ENCODE data around the gene TBX1. TPM values are rescaled to one million over a fixed set of nuclear protein-coding genes. Genes with fewer than 3 reads are reported as not detected.

TBX1 gene
- total RNA-seq, 1 donor: 0.43 TPM

DNA sequence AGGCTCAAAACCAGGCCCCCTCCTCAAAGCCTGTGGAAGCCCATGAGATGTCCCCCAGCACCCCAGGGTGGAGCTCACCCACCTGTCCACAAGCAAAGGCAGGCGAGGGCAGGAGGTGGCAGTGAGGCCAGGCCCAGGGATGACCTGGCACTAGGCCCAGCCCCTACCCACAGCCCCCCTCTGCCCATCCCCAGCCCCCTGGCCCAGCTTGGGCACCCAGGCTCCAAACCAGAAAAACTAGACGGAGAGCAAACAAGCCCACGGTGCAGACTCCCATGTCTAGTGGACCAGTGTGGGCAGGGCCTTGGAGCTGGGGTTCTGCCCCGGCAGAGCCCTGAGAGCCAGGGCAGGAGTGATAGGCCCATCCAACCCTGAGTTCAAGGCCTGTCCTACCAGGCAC is 16.9 kb upstream of the TBX1 start:
- TF ChIP-seq, protein P1, sequence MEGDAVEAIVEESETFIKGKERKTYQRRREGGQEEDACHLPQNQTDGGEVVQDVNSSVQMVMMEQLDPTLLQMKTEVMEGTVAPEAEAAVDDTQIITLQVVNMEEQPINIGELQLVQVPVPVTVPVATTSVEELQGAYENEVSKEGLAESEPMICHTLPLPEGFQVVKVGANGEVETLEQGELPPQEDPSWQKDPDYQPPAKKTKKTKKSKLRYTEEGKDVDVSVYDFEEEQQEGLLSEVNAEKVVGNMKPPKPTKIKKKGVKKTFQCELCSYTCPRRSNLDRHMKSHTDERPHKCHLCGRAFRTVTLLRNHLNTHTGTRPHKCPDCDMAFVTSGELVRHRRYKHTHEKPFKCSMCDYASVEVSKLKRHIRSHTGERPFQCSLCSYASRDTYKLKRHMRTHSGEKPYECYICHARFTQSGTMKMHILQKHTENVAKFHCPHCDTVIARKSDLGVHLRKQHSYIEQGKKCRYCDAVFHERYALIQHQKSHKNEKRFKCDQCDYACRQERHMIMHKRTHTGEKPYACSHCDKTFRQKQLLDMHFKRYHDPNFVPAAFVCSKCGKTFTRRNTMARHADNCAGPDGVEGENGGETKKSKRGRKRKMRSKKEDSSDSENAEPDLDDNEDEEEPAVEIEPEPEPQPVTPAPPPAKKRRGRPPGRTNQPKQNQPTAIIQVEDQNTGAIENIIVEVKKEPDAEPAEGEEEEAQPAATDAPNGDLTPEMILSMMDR (IDR thresholded peaks at IDR 0.05; ENCODE audit: insufficient read depth, low read depth, low read length): no peak
- no peak overlapping the region for H3K4me3 ChIP-seq (ENCODE audit: low read depth, low read length)
- no peak for DNase-seq (ENCODE audit: low read depth)

DNA sequence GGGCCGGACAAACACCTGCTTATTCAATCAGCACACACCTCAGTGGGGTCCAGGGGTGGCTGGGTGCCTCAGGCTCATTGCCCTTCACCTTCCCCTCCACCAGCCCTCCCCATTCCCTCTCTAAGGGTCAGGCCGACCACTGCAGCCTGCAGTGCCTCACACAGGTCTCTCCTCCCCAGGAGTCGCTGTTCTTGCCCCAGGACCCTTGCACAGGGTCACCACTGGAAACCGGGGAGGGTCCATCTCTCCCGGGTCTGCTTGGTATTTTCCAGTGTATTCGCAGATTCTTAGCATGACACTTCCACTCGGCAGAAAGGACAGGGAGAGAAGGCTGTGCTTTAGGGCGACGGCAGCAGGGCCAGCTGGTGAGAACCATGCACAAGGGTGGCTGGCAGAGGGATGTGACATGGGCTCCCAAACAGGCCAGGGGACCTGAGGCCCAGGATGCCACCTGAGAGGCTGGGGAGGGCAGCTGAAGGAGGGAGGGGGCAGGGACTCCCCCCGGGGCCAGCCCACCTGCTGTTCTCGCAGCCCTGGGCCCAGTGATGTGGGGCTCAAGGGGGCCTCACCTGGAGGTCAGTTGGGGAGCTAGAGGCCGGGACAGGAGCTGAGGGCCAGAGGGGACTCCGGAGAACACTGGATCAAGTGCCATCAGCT is 16.1 kb upstream of the TBX1 start:
- TF ChIP-seq, protein P1 (IDR thresholded peaks at IDR 0.05; ENCODE audit: insufficient read depth, low read depth, low read length): no peak
- no peak overlapping the region for H3K4me3 ChIP-seq (ENCODE audit: low read depth, low read length)
- DNase-seq (ENCODE audit: low read depth): no peak

GRCh38 chr22:19745155-19746101 is 15.2 kb upstream of the TBX1 start:
- no peak overlapping the region for H3K4me3 ChIP-seq (ENCODE audit: low read depth, low read length)
- no peak for DNase-seq (ENCODE audit: low read depth)
- TF ChIP-seq, protein P1 (IDR thresholded peaks at IDR 0.05; ENCODE audit: insufficient read depth, low read depth, low read length): no peak

- TF ChIP-seq, protein P1 (IDR thresholded peaks at IDR 0.05; ENCODE audit: insufficient read depth, low read depth, low read length): no peak
- no peak overlapping the region for H3K4me3 ChIP-seq (ENCODE audit: low read depth, low read length)
- DNase-seq (ENCODE audit: low read depth): no peak
Measured at GRCh38 chr22:19746726-19747125, 13.9 kb upstream of the TBX1 start.

- TF ChIP-seq, protein P1 (IDR thresholded peaks at IDR 0.05; ENCODE audit: insufficient read depth, low read depth, low read length): no peak
- DNase-seq (ENCODE audit: low read depth): no peak
- H3K4me3 ChIP-seq (ENCODE audit: low read depth, low read length): no peak overlapping the region
Measured at GRCh38 chr22:19747551-19747950, 13.0 kb upstream of the TBX1 start.

GRCh38 chr22:19748139-19748538 is 12.4 kb upstream of the TBX1 start:
- no peak overlapping the region for H3K4me3 ChIP-seq (ENCODE audit: low read depth, low read length)
- TF ChIP-seq, protein P1 (IDR thresholded peaks at IDR 0.05; ENCODE audit: insufficient read depth, low read depth, low read length): no peak
- DNase-seq (ENCODE audit: low read depth): no peak
